Tibial artery (tissue), 4 donors: Measurements from ENCODE around the gene FRMD4A.

Experiments used
- DNase-seq, 2 donors: peaks; one replicate each; pipeline ENCODE4 v3.0.0-alpha.2; 2019
- H3K27ac ChIP-seq, 2 donors: fragments of 200-600 bp; sonication (generic) in 1 of 2; 1 replicate in 1 of 2; 2 replicates in 1 of 2; pipeline ENCODE4 v1.5.1; 2018 to 2019; ENCODE audit warnings: mild to moderate bottlenecking in 1 of 2
- H3K27me3 ChIP-seq, 2 donors: fragments of 200-600 bp; sonication (generic) in 1 of 2; one replicate each; pipeline versions ENCODE4 v1.5.1 to v1.6.0; 2016 to 2019
- H3K36me3 ChIP-seq, 3 donors: fragments of 200-600 bp; sonication (generic) in 2 of 3; one replicate each; pipeline ENCODE4 v1.5.1; 2016 to 2019; ENCODE audit warnings: mild to moderate bottlenecking in 2 of 3
- H3K4me1 ChIP-seq, 4 donors: fragments of 200-600 bp; sonication (generic) in 2 of 4; 1 replicate in 3 of 4; 2 replicates in 1 of 4; pipeline ENCODE4 v1.5.1; 2016 to 2019
- H3K4me3 ChIP-seq, 2 donors: fragments of 200-600 bp; sonication (generic) in 1 of 2; 1 replicate in 1 of 2; 2 replicates in 1 of 2; pipeline ENCODE4 v1.5.1; 2018 to 2019; ENCODE audit warnings: mild to moderate bottlenecking in 2 of 2
- H3K9me3 ChIP-seq, 3 donors: fragments of 200-600 bp; sonication (generic) in 1 of 3; one replicate each; pipeline ENCODE4 v1.5.1; 2016 to 2019
- intact Hi-C: fragments of 100-400 bp; cut with DNase I; formaldehyde crosslinking; loops from one replicate; pipeline ENCODE4 v1.15.0; 2023; ENCODE audit warnings: low total_unique reads
- TF ChIP-seq, protein P1 (sequence below), 2 experiments: fragments of 200-600 bp in 1 of 2; fragments of 450-650 bp in 1 of 2; IDR thresholded peaks; one replicate each; pipeline ENCODE4 v1.5.1; 2017 to 2019; ENCODE audit warnings: antibody characterized with exemption in 2 of 2, mild to moderate bottlenecking in 1 of 2, moderate library complexity in 1 of 2

The FRMD4A gene

DNA sequence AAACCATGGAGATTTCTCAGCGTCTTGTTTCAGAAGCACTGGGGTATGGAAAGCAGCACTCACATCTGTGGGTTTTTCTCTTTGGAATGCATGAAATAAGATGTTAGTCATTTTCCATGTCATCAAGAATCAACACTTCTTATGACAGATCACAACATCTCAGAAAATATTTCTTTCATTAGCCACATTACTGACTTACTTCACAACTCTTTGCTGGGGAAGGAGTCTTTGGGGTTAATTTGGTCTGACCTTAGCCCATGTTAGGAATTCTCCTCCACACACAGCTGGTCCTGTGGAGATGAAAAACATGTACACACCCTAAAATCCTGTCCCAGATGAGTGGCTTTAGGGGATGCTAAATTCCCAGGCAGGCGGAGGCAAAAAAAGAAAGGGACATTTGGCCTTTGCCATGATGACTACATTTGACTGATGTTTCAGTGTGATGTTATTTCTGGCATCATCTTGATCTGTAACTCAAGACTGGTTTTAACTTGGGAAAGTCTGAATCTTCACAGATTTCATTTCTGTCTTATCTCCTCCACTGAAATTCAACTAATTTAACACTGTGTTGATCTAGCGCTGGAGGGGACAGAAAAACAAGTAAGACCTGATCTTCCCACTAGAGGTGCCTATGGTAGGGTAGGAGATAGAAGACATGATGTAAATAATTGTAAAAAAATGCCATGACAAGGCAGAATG is 380.7 kb downstream of the FRMD4A start:
- intact Hi-C loops: loop anchor here (10.0 kb wide), 1 partner anchor 115 kb away; no protein-coding TSS in a partner anchor
- no peak for DNase-seq
- peaks cover 0 to 35% (median 7%) of the 10 kb centered on the region in 4 donors for H3K4me1 ChIP-seq
- TF ChIP-seq, protein P1, sequence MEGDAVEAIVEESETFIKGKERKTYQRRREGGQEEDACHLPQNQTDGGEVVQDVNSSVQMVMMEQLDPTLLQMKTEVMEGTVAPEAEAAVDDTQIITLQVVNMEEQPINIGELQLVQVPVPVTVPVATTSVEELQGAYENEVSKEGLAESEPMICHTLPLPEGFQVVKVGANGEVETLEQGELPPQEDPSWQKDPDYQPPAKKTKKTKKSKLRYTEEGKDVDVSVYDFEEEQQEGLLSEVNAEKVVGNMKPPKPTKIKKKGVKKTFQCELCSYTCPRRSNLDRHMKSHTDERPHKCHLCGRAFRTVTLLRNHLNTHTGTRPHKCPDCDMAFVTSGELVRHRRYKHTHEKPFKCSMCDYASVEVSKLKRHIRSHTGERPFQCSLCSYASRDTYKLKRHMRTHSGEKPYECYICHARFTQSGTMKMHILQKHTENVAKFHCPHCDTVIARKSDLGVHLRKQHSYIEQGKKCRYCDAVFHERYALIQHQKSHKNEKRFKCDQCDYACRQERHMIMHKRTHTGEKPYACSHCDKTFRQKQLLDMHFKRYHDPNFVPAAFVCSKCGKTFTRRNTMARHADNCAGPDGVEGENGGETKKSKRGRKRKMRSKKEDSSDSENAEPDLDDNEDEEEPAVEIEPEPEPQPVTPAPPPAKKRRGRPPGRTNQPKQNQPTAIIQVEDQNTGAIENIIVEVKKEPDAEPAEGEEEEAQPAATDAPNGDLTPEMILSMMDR (IDR thresholded peaks at IDR 0.05): no peak
- H3K9me3 ChIP-seq: no peaks in the 10 kb centered on the region
- peak overlapping the region; percentile 41 to 67 for H3K27ac ChIP-seq
- H3K4me3 ChIP-seq: no peak overlapping the region
- H3K36me3 ChIP-seq: no peaks in the 10 kb centered on the region
- H3K27me3 ChIP-seq: no peaks in the 10 kb centered on the region

DNA sequence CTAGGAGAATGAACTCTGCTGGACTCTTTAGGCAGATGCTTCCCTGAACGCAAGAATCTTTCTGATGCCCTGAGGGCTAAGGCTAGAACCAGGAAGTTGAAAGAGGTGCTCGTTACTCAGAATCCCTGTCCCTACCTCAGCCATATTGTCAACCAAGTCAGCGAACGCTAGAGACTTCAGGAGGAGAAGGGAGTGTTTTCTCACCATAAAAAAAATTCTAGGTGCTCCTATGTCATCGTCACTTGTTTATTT is 384.6 kb downstream of the FRMD4A start:
- H3K27ac ChIP-seq: peak overlapping the region in 1 of 2 donors; percentile 29
- peaks cover 0 to 50% (median 8%) of the 10 kb centered on the region in 4 donors for H3K4me1 ChIP-seq
- intact Hi-C loops: no loop called here

DNA sequence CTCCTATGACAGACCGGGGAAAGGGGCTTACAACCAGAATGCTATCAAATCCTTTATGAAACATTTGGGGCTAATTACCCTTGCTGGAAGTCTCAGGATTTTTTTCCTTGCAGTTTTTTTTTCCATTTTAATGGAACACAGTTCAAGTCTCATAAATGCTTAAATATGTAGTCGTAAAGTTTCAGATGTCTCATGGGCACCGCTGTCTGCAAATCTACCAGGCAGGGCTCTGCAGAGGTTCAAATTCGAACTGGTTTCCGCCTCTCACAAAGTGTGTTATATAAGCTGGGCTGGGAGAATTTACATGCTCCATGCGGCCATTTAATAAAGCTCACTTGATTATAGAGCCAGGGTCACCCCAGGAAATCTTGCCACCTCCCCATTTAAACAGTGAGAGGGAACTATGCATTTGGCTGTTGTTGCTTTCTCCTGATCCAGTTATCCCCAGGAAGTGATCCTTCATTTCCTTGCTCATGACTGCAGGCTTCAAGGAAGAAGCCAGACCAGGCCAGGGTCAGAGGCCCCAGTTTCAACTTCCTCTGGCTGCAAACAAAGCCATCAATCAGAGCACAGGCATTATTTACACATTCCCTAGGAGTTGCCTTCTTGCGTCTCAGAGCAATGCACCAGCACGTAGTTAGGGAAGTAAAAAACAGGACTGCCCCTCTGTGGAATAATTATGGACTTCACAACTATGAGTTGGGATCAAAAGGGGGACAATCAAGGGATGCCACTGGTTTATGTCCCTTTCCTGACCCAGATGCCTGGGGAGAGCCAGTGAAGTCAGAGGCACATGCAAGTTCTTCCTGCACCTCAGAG is 385.1 kb downstream of the FRMD4A start:
- Histone ChIP-seq H3K4me3 (no peak overlapping the region), H3K27ac (peak overlapping the region; percentile 11 to 29), H3K9me3 (no peaks in the 10 kb centered on the region), H3K4me1 (peaks cover 0 to 46% (median 8%) of the 10 kb centered on the region in 4 donors), H3K36me3 (no peaks in the 10 kb centered on the region), H3K27me3 (no peaks in the 10 kb centered on the region)
- TF ChIP-seq, protein P1 (IDR thresholded peaks at IDR 0.05): no peak
- intact Hi-C loops: no loop called here
- DNase-seq: no peak

More for the DNA sequence above, 384.6 kb downstream of the FRMD4A start:
- no peaks in the 10 kb centered on the region for H3K9me3 ChIP-seq
- H3K36me3 ChIP-seq: no peaks in the 10 kb centered on the region
- DNase-seq: no peak
- H3K4me3 ChIP-seq: no peak overlapping the region
- TF ChIP-seq, protein P1 (IDR thresholded peaks at IDR 0.05): no peak
- H3K27me3 ChIP-seq: no peaks in the 10 kb centered on the region

DNA sequence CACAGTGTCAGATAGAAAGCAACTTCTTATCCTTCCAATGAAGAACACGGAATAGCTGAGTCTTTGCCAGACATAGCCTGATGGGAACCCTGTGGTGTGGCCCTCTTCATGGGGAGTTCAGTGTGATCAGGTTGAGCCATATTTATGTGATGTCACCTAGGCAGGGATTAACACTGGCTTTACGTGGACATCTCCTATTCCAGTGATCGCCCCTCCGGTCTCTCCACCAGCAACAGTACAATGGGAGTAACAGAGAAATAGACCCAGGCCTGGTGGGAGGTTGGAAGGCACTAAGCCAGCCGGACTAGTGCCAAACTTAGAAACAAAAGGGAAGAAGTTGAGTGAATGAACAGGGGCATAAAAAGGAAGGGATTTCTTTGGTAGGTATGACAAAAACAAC is 385.9 kb downstream of the FRMD4A start:
- TF ChIP-seq, protein P1 (IDR thresholded peaks at IDR 0.05): no peak
- no peaks in the 10 kb centered on the region for H3K9me3 ChIP-seq
- DNase-seq: no peak
- H3K27me3 ChIP-seq: no peaks in the 10 kb centered on the region
- peaks cover 0 to 42% (median 6%) of the 10 kb centered on the region in 4 donors for H3K4me1 ChIP-seq
- H3K36me3 ChIP-seq: no peaks in the 10 kb centered on the region
- H3K27ac ChIP-seq: peak overlapping the region; percentile 11 to 47
- intact Hi-C loops: no loop called here
- no peak overlapping the region for H3K4me3 ChIP-seq

DNA sequence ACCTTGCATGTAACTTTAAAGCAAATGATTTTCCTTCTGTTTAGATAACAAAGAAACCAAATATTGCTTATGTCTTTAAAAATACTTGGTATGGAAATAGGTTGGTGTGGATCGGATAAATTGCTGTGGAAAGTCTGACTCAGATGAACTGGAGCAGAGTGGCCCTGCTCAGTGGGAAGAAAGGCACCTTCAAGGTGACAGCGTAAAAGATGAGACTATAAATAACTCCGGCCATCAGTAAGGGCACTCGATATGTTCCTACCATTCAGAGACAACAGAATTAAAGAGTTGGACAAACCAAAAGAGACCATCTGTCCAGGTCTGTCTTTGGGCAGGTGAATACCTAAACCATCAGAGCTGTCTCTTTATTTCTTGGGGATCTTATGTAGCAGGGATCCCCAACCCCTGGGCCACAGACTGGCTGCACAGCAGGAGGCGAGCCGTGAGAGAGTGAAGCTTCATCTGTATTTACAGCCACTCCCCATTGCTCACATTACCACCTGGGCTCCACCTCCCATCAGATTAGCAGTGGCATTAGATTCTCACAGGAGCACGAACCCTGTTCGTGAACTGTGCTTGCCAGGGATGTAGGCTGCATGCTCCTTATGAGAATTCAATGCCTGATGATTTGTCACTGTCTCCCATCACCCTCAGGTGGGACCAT is 386.9 kb downstream of the FRMD4A start:
- peak overlapping the region in 1 of 2 donors; percentile 47 for H3K27ac ChIP-seq
- no peaks in the 10 kb centered on the region for H3K27me3 ChIP-seq
- H3K36me3 ChIP-seq: no peaks in the 10 kb centered on the region
- no peak for DNase-seq
- H3K4me3 ChIP-seq: no peak overlapping the region
- H3K9me3 ChIP-seq: no peaks in the 10 kb centered on the region
- H3K4me1 ChIP-seq: peaks cover 0 to 43% (median 13%) of the 10 kb centered on the region in 4 donors
- intact Hi-C loops: no loop called here
- TF ChIP-seq, protein P1 (IDR thresholded peaks at IDR 0.05): no peak
